ENCODE measurements around the gene ZNF175.

The ZNF175 gene

GRCh38 chr19:51568456-51568855 lies 2.6 kb upstream of the ZNF175 start:
- in situ Hi-C loops (cut with HindIII; ENCODE audit: low sequenced_read_pairs) = no loop called here
- no peak for TF ChIP-seq CTCF (IDR thresholded peaks at IDR 0.05; ENCODE audit: low read depth, low read length, missing control alignments)
- H3K4me3 ChIP-seq (ENCODE audit: low read depth, low read length) = no peak overlapping the region
- no peak for DNase-seq (ENCODE audit: low read depth)

GRCh38 chr19:51571599-51571998 lies 516 bp downstream of the ZNF175 start:
- H3K4me3 ChIP-seq (ENCODE audit: low read depth, low read length) = peak overlapping the region; percentile 56
- no peak for TF ChIP-seq CTCF (IDR thresholded peaks at IDR 0.05; ENCODE audit: low read depth, low read length, missing control alignments)
- no peak for DNase-seq (ENCODE audit: low read depth)
- in situ Hi-C loops (cut with HindIII; ENCODE audit: low sequenced_read_pairs) = no loop called here

- in situ Hi-C loops (cut with HindIII; ENCODE audit: low sequenced_read_pairs) = no loop called here
- peak overlapping the region; percentile 56 for H3K4me3 ChIP-seq (ENCODE audit: low read depth, low read length)
- no peak for DNase-seq (ENCODE audit: low read depth)
- TF ChIP-seq CTCF (IDR thresholded peaks at IDR 0.05; ENCODE audit: low read depth, low read length, missing control alignments) = no peak
Observed at GRCh38 chr19:51572410-51572809, 1.3 kb downstream of the ZNF175 start.

- no peak for TF ChIP-seq CTCF (IDR thresholded peaks at IDR 0.05; ENCODE audit: low read depth, low read length, missing control alignments)
- no peak overlapping the region for H3K4me3 ChIP-seq (ENCODE audit: low read depth, low read length)
- in situ Hi-C loops (cut with HindIII; ENCODE audit: low sequenced_read_pairs) = no loop called here
- DNase-seq (ENCODE audit: low read depth) = no peak
Observed at GRCh38 chr19:51572908-51573307, 1.8 kb downstream of the ZNF175 start.

GRCh38 chr19:51573331-51573730 lies 2.2 kb downstream of the ZNF175 start:
- H3K4me3 ChIP-seq (ENCODE audit: low read depth, low read length) = no peak overlapping the region
- no peak for TF ChIP-seq CTCF (IDR thresholded peaks at IDR 0.05; ENCODE audit: low read depth, low read length, missing control alignments)
- in situ Hi-C loops (cut with HindIII; ENCODE audit: low sequenced_read_pairs) = no loop called here
- no peak for DNase-seq (ENCODE audit: low read depth)

GRCh38 chr19:51576850-51577249 lies 5.8 kb downstream of the ZNF175 start:
- H3K4me3 ChIP-seq (ENCODE audit: low read depth, low read length) = no peak overlapping the region
- no peak for DNase-seq (ENCODE audit: low read depth)
- in situ Hi-C loops (cut with HindIII; ENCODE audit: low sequenced_read_pairs) = no loop called here
- no peak for TF ChIP-seq CTCF (IDR thresholded peaks at IDR 0.05; ENCODE audit: low read depth, low read length, missing control alignments)
